Right lobe of liver (tissue), 4 donors: ENCODE measurements around the gene TNFAIP8.

Experiments used
- CTCF ChIP-seq, 4 donors: fragments of 200-600 bp in 3 of 4; fragments of 450-650 bp in 1 of 4; IDR thresholded peaks; one replicate each; pipeline versions ENCODE4 v1.5.1 to v1.8.0; 2016 to 2022; ENCODE audit warnings: antibody characterized with exemption in 4 of 4, mild to moderate bottlenecking in 2 of 4
- POLR2A ChIP-seq: fragments of 450-650 bp; IDR thresholded peaks from one replicate; pipeline ENCODE4 v1.6.1; 2017; ENCODE audit warnings: antibody characterized with exemption, mild to moderate bottlenecking
- donor health status: DM: no; HTN: no; CAD: no.
- donor health status: DM: no; HTN: no; CAD: no.
- donor health status: DM: no; HTN: yes; CAD: no.

DNA sequence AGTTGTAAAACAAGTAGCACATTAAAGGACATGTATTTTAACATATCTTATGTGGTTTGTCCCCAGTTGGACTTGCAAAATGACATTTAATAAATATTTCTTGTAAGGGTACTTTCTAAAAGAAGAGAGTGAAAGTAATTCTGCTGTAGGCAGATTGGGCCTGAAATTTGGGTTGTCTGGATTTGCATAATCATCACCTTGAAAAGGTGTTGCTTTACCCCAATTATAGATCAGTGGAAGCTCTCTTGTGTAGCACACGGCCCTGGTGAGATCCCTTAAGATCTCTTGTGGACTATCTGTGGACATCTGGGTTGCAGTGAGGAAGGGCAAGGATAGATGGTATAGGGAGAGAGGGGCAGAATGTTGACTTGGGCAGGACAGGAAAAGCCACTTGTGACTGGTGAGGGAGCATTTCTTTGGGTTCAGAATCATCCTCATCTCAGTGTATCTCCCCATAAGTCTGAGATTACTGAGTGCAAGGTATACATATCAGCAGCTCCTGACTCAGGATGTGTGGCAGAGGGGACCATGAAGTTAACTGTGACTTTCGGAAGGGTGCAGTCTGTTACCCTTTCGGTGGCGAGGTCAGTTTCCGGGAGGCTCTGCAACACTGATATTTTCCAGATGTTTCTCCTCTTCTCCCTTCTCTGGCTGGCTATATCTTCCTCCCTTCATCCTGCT, 2.0 kb upstream of the TNFAIP8 start:
- TF ChIP-seq CTCF (IDR thresholded peaks at IDR 0.05): no peak
- no peak for TF ChIP-seq POLR2A
